ENCODE measurements around the gene RBPJ.

- no peak for TF ChIP-seq POLR2A (IDR thresholded peaks at IDR 0.05)
- no peak for TF ChIP-seq CTCF (IDR thresholded peaks at IDR 0.05 in 8 of 11, conservative IDR thresholded peaks at IDR 0.05 in 3 of 11)
- no peak for TF ChIP-seq POLR2AphosphoS5 (IDR thresholded peaks at IDR 0.05)
Observed at GRCh38 chr4:26384380-26385057, 63.7 kb downstream of the RBPJ start.

All from spleen (tissue), 7 donors.